ENCODE data around the gene PLSCR4. TPM values are rescaled to one million over a fixed set of nuclear protein-coding genes. Genes with fewer than 3 reads are reported as not detected.

Gene PLSCR4
- total RNA-seq, 1 donor from 2014 or later: 3.6 TPM

DNA sequence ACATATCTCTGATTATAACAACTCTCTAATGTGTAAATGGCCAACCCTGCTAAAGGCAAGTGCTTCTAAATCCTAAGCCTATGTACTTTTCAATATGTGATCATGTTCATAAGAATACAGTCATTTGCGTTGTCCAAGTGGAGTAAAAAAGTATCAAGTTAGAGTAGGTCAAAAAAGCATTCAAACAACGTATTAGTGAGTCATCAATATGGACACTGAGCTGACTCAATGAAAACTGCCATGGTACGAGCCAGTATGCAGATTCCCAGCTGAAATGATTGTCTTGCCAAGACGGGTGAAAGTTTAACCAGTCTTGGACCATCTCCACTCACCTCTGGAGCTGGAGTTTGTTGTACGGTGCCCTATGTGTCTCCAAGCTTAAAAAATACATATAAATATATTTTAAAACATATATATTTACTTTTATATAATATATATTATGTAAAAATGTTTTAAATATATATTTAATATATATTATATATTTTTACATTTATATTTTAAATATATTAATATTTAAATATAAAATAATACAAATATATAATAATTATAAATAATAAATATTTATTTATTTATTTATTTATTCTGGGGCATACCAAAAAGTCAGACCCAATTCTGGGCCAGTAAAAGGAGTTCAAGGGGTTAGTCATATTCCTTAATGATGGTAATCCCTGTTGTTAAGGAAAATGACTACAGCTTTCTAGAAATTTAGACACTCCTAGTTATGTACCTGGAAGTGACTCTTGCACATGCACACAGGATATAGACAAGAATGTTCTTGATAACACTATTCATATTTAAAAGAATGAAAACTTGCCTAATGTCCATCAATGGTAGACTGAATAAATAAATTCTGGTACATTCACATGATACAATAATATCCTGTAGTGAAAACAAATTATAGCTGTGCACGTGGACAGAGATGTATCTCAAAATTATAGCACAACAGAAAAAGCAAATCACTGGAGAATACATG is 27.2 kb downstream of the PLSCR4 start:
- no peaks in the 10 kb centered on the region for H3K27me3 ChIP-seq (ENCODE audit: control insufficient read depth, insufficient read depth, low read length)

DNA sequence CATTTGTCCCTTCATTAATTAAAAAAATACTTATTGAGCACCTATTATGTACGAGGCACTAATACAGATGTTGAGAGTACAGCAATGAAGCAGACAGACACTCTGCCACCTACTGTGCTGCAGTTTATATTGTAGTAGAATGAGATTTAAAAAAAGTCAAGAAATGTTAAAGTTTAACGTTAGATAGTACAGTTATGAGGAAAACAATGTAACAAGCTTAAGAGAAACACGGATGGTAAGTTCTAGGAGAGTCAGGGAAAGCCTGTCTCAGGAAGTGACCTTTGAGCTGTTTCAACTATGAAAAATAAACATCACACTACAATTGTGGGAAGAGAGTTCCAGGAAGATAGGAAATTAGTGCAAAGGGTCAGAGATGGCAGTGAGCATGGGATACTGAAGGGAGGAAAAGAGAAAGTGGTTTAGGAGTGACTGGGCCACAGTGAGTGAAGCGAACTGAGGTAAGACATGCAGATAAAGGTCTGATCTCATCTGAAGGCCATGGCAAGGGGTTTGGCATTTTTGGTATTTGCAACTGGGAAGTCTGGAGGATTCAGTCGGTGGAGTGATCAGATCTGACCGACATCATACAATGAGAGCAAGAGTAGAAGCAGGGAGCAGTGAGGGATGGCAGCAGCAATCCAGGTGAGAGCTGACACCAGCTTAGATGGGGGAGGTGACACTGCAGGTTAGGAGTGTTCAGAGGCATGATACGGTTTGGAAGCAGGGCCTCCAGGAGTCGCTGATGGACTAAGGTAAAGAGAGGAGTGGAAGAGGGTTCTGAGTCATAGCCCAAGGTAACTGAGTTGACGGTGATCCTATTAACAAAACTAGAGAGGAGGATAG is 28.5 kb downstream of the PLSCR4 start:
- H3K4me3 ChIP-seq (ENCODE audit: low read depth, low read length): no peak overlapping the region
- no peaks in the 10 kb centered on the region for H3K36me3 ChIP-seq (ENCODE audit: control insufficient read depth, insufficient read depth, low read length)
- TF ChIP-seq, protein P1, sequence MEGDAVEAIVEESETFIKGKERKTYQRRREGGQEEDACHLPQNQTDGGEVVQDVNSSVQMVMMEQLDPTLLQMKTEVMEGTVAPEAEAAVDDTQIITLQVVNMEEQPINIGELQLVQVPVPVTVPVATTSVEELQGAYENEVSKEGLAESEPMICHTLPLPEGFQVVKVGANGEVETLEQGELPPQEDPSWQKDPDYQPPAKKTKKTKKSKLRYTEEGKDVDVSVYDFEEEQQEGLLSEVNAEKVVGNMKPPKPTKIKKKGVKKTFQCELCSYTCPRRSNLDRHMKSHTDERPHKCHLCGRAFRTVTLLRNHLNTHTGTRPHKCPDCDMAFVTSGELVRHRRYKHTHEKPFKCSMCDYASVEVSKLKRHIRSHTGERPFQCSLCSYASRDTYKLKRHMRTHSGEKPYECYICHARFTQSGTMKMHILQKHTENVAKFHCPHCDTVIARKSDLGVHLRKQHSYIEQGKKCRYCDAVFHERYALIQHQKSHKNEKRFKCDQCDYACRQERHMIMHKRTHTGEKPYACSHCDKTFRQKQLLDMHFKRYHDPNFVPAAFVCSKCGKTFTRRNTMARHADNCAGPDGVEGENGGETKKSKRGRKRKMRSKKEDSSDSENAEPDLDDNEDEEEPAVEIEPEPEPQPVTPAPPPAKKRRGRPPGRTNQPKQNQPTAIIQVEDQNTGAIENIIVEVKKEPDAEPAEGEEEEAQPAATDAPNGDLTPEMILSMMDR (IDR thresholded peaks at IDR 0.05; ENCODE audit: insufficient read depth, low read length, poor library complexity, severe bottlenecking): no peak
- H3K27me3 ChIP-seq (ENCODE audit: control insufficient read depth, insufficient read depth, low read length): no peaks in the 10 kb centered on the region
- no peak for DNase-seq (ENCODE audit: low read depth)

More for the DNA sequence above, 27.2 kb downstream of the PLSCR4 start:
- H3K36me3 ChIP-seq (ENCODE audit: control insufficient read depth, insufficient read depth, low read length): no peaks in the 10 kb centered on the region
- no peak for DNase-seq (ENCODE audit: low read depth)
- no peak overlapping the region for H3K4me3 ChIP-seq (ENCODE audit: low read depth, low read length)
- TF ChIP-seq, protein P1 (IDR thresholded peaks at IDR 0.05; ENCODE audit: insufficient read depth, low read length, poor library complexity, severe bottlenecking): no peak

DNA sequence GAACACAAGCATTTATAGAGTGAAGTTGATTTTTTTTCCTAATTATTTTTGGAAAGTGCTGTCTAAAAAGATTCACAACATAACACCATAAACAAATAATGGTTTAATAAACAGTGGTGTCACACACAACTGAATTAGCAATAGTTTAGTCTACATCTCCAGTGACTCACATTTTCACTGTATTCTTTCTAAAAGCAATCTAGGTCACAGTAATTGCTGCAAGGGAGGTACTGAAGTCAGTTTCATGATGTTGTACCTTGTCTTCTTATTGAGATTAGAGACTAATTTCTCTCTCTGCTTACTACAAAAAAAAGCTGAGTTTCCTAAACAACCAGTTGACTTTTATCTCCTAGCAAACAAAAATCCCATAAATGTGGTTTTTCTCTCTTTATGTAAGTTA is 29.6 kb downstream of the PLSCR4 start:
- no peak for DNase-seq (ENCODE audit: low read depth)
- TF ChIP-seq, protein P1 (IDR thresholded peaks at IDR 0.05; ENCODE audit: insufficient read depth, low read length, poor library complexity, severe bottlenecking): no peak
- H3K27me3 ChIP-seq (ENCODE audit: control insufficient read depth, insufficient read depth, low read length): no peaks in the 10 kb centered on the region

DNA sequence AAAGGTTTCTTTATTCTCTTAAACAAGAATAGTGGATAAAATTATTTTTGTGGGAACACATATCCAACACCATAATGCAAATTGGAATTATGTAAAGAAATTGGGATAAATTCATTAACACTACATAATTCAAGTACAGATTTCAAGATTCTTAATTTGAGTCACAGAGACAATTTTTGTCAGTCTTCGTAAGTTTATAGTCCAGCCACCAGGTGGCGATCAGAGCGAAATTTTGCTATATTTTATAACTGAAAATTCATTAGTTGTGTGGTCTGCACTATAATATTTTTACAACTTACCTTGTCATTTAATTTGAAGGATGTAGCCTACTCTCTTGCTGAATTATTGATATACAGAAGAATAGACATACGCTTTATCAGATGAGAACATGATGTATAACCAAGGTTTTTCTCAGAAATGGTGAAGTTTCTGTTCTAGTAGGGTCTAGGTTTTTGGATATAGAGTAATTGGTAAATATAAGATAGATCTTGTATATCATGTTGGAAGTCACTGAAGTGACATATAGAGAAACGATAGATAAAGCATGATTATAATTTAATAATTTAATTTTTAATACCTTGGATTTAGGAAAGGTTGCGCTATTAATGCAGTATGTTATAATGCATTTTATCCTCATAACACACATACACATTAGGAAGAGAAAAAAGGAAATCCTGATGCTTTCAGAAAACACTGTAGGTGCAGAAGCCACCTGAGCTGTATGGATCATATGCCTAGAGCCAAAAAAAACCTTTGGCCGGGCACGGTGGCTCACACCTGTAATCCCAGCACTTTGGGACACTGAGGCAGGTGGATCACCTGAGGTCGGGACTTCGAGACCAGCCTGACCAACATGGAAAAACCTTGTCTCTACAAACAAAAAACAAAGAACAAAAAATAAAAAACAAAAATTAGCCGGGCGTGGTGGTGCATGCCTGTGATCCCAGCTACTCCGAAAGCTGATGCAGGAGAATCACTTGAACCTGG is 31.7 kb downstream of the PLSCR4 start:
- no peak for DNase-seq (ENCODE audit: low read depth)
- TF ChIP-seq, protein P1 (IDR thresholded peaks at IDR 0.05; ENCODE audit: insufficient read depth, low read length, poor library complexity, severe bottlenecking): peak; percentile 59
- H3K27me3 ChIP-seq (ENCODE audit: control insufficient read depth, insufficient read depth, low read length): no peaks in the 10 kb centered on the region
- H3K36me3 ChIP-seq (ENCODE audit: control insufficient read depth, insufficient read depth, low read length): no peaks in the 10 kb centered on the region
- H3K4me3 ChIP-seq (ENCODE audit: low read depth, low read length): no peak overlapping the region

More for the DNA sequence above, 29.6 kb downstream of the PLSCR4 start:
- Histone ChIP-seq H3K36me3 (ENCODE audit: control insufficient read depth, insufficient read depth, low read length) (no peaks in the 10 kb centered on the region), H3K4me3 (ENCODE audit: low read depth, low read length) (no peak overlapping the region)

DNA sequence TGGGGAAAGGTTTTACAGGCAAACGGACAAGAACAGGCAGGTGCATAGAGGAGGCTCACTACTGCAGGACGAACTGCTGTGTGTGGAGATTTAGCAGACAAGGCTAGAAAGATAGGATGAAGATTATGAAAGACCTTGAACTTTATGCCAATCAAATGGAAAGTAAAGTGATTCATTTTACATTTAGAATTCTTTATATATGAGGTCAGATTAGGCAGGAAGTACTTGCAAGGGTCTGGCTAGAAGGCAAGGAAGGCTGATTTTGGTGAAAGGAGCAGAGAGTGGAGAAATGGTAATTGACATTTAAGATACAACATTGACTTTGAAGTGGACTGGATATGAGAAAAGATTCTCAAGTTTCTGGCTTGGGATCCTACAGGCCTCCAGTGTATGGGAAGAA is 33.6 kb downstream of the PLSCR4 start:
- TF ChIP-seq, protein P1 (IDR thresholded peaks at IDR 0.05; ENCODE audit: insufficient read depth, low read length, poor library complexity, severe bottlenecking): no peak
- Histone ChIP-seq H3K4me3 (ENCODE audit: low read depth, low read length) (no peak overlapping the region), H3K36me3 (ENCODE audit: control insufficient read depth, insufficient read depth, low read length) (no peaks in the 10 kb centered on the region), H3K27me3 (ENCODE audit: control insufficient read depth, insufficient read depth, low read length) (no peaks in the 10 kb centered on the region)
- no peak for DNase-seq (ENCODE audit: low read depth)
